CD1c-positive myeloid dendritic cell (primary cell): Measurements from ENCODE around the gene TNFRSF1A.

ENCODE experiments used
- DNase-seq: peaks from one replicate; pipeline ENCODE4 v3.0.0-alpha.2; 2016; ENCODE audit errors: extremely low spot score

TNFRSF1A gene

GRCh38 chr12:6323995-6324711 lies 17.7 kb downstream of the TNFRSF1A start:
- no peak for DNase-seq

- peak; percentile 85 for DNase-seq
Measured at GRCh38 chr12:6323340-6323994, 18.4 kb downstream of the TNFRSF1A start.

GRCh38 chr12:6322969-6323339 lies 18.9 kb downstream of the TNFRSF1A start:
- DNase-seq: no peak

GRCh38 chr12:6322352-6322751 lies 19.5 kb downstream of the TNFRSF1A start:
- no peak for DNase-seq

- no peak for DNase-seq
Measured at GRCh38 chr12:6321905-6322304, 20.0 kb downstream of the TNFRSF1A start.

GRCh38 chr12:6319446-6319845 lies 22.4 kb downstream of the TNFRSF1A start:
- DNase-seq: no peak

GRCh38 chr12:6318440-6318879 lies 23.4 kb downstream of the TNFRSF1A start:
- no peak for DNase-seq

GRCh38 chr12:6317693-6318439 lies 24.0 kb downstream of the TNFRSF1A start:
- no peak for DNase-seq

GRCh38 chr12:6316921-6317692 lies 24.8 kb downstream of the TNFRSF1A start:
- no peak for DNase-seq

GRCh38 chr12:6315704-6316597 lies 25.9 kb downstream of the TNFRSF1A start:
- DNase-seq: no peak

GRCh38 chr12:6315184-6315583 lies 26.7 kb downstream of the TNFRSF1A start:
- DNase-seq: no peak

GRCh38 chr12:6314776-6315175 lies 27.1 kb downstream of the TNFRSF1A start:
- DNase-seq: no peak

- no peak for DNase-seq
Measured at GRCh38 chr12:6313326-6313940, 28.4 kb downstream of the TNFRSF1A start.

- DNase-seq: no peak
Measured at GRCh38 chr12:6312529-6313325, 29.1 kb downstream of the TNFRSF1A start.

- DNase-seq: no peak
Measured at GRCh38 chr12:6311822-6312528, 29.9 kb downstream of the TNFRSF1A start.

- no peak for DNase-seq
Measured at GRCh38 chr12:6310771-6311610, 30.9 kb downstream of the TNFRSF1A start.

GRCh38 chr12:6307529-6307928 lies 34.3 kb downstream of the TNFRSF1A start:
- DNase-seq: peak; percentile 64

- no peak for DNase-seq
Measured at GRCh38 chr12:6306599-6307220, 35.2 kb downstream of the TNFRSF1A start.
